ENCODE measurements around the gene PAM. TPM values are rescaled to one million over a fixed set of nuclear protein-coding genes. Genes with fewer than 3 reads are reported as not detected.

PAM gene
- total RNA-seq, 2 experiments from 2014 or later, result 31.2 to 37.6 TPM

GRCh38 chr5:102869230-102869629, 114.1 kb downstream of the PAM start:
- peaks cover 32% of the 10 kb centered on the region for H3K36me3 Mint-ChIP-seq (ENCODE audit: low read depth)
- H3K27ac Mint-ChIP-seq, result no peak overlapping the region
- intact Hi-C loops (cut with micrococcal nuclease), result loop anchor here (5.0 kb wide), 1 partner anchor 87 kb away; no protein-coding TSS in a partner anchor
- no peak overlapping the region for H3K4me3 Mint-ChIP-seq
- no peaks in the 10 kb centered on the region for H3K9me3 Mint-ChIP-seq
- H3K4me1 Mint-ChIP-seq (ENCODE audit: low read depth), result peaks cover 9% of the 10 kb centered on the region
- no peak for DNase-seq
- CTCF ChIA-PET, result no interaction called here
- H3K27me3 Mint-ChIP-seq (ENCODE audit: low read depth), result peaks cover 16% of the 10 kb centered on the region

- DNase-seq, result no peak
Measured at GRCh38 chr5:102873379-102873932, 118.4 kb downstream of the PAM start.

GRCh38 chr5:102874054-102874453, 118.9 kb downstream of the PAM start:
- Mint-ChIP-seq H3K4me3 (no peak overlapping the region), H3K4me1 (ENCODE audit: low read depth) (no peaks in the 10 kb centered on the region), H3K27ac (no peak overlapping the region), H3K36me3 (ENCODE audit: low read depth) (peaks cover 15% of the 10 kb centered on the region), H3K27me3 (ENCODE audit: low read depth) (no peaks in the 10 kb centered on the region), H3K9me3 (no peaks in the 10 kb centered on the region)
- intact Hi-C loops (cut with micrococcal nuclease), result no loop called here
- DNase-seq, result no peak
- CTCF ChIA-PET, result no interaction called here

More at GRCh38 chr5:102873379-102873932, 118.4 kb downstream of the PAM start:
- Mint-ChIP-seq H3K27ac (no peak overlapping the region), H3K36me3 (ENCODE audit: low read depth) (peaks cover 18% of the 10 kb centered on the region), H3K9me3 (no peaks in the 10 kb centered on the region), H3K4me1 (ENCODE audit: low read depth) (no peaks in the 10 kb centered on the region), H3K4me3 (no peak overlapping the region), H3K27me3 (ENCODE audit: low read depth) (no peaks in the 10 kb centered on the region)
- CTCF ChIA-PET, result interaction anchor here (1.2 kb wide), 1 partner anchor 93 kb away, joined by 3 read pairs; no protein-coding TSS in a partner anchor
- intact Hi-C loops (cut with micrococcal nuclease), result no loop called here

DNA sequence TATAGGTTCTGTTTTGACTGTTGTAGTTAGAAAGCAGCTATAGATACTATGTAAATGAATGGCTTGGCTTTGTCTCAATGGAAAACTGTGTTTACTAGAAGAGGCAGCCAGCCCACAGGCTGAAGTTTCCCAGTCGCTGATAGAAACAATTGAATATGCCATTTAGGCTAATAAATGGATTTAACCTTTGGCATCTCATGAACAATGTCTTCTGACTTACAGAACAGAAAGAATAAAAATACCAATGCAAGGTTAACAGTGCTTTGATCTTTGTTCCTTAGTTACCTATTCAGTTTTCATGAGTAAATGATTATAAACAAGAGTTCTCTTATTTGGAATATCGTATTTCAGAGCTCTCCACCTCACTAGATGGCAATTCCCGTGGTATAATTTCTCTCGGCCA, 120.6 kb downstream of the PAM start:
- Mint-ChIP-seq H3K27ac (no peak overlapping the region), H3K4me1 (ENCODE audit: low read depth) (no peaks in the 10 kb centered on the region), H3K4me3 (no peak overlapping the region), H3K36me3 (ENCODE audit: low read depth) (peaks cover 12% of the 10 kb centered on the region), H3K9me3 (no peaks in the 10 kb centered on the region), H3K27me3 (ENCODE audit: low read depth) (no peaks in the 10 kb centered on the region)
- DNase-seq, result no peak
- CTCF ChIA-PET, result no interaction called here
- intact Hi-C loops (cut with micrococcal nuclease), result no loop called here

- intact Hi-C loops (cut with micrococcal nuclease), result no loop called here
- Mint-ChIP-seq H3K4me3 (no peak overlapping the region), H3K27me3 (ENCODE audit: low read depth) (no peaks in the 10 kb centered on the region), H3K27ac (no peak overlapping the region), H3K36me3 (ENCODE audit: low read depth) (peaks cover 12% of the 10 kb centered on the region), H3K4me1 (ENCODE audit: low read depth) (no peaks in the 10 kb centered on the region), H3K9me3 (no peaks in the 10 kb centered on the region)
- CTCF ChIA-PET, result no interaction called here
- no peak for DNase-seq
Measured at GRCh38 chr5:102876610-102877009, 121.5 kb downstream of the PAM start.

- Mint-ChIP-seq H3K27ac (no peak overlapping the region), H3K4me3 (no peak overlapping the region), H3K9me3 (no peaks in the 10 kb centered on the region)
Measured at GRCh38 chr5:102879741-102880140, 124.6 kb downstream of the PAM start.

GRCh38 chr5:102886586-102886985, 131.5 kb downstream of the PAM start:
- H3K4me3 Mint-ChIP-seq, result no peak overlapping the region
- H3K36me3 Mint-ChIP-seq (ENCODE audit: low read depth), result peaks cover 14% of the 10 kb centered on the region
- intact Hi-C loops (cut with micrococcal nuclease), result no loop called here
- no peak for DNase-seq
- CTCF ChIA-PET, result no interaction called here
- no peaks in the 10 kb centered on the region for H3K4me1 Mint-ChIP-seq (ENCODE audit: low read depth)
- no peaks in the 10 kb centered on the region for H3K9me3 Mint-ChIP-seq
- no peak overlapping the region for H3K27ac Mint-ChIP-seq
- no peaks in the 10 kb centered on the region for H3K27me3 Mint-ChIP-seq (ENCODE audit: low read depth)

More at GRCh38 chr5:102879741-102880140, 124.6 kb downstream of the PAM start:
- DNase-seq, result no peak
- no peaks in the 10 kb centered on the region for H3K4me1 Mint-ChIP-seq (ENCODE audit: low read depth)
- CTCF ChIA-PET, result interaction anchor here (0.6 to 1.3 kb wide), 2 partner anchors 50 to 160 kb away, joined by 3 to 4 read pairs; no protein-coding TSS in a partner anchor
- intact Hi-C loops (cut with micrococcal nuclease), result no loop called here
- H3K27me3 Mint-ChIP-seq (ENCODE audit: low read depth), result no peaks in the 10 kb centered on the region
- H3K36me3 Mint-ChIP-seq (ENCODE audit: low read depth), result peaks cover 19% of the 10 kb centered on the region

DNA sequence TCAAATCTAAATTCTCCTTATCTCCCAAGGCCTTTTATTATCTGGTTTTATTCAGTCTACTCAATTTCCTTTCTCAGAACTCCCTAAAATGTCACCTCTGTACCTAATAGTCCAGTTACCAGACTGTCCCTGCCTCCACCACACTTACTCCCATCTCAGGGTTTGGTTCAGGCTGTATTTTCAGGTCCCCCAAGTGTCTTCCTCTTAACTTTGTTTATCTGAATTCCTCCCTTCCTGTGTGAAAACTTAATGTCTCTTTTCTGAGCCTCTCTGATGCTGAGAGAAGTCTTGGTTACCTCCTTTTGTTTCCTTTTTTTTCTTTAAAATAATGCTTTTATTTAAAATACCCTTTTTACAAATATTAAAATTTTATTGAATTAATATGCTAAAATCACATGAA, 133.4 kb downstream of the PAM start:
- no peak overlapping the region for H3K4me3 Mint-ChIP-seq
- no peak for DNase-seq
- H3K9me3 Mint-ChIP-seq, result no peaks in the 10 kb centered on the region
- no peak overlapping the region for H3K27ac Mint-ChIP-seq
- intact Hi-C loops (cut with micrococcal nuclease), result no loop called here
- no peaks in the 10 kb centered on the region for H3K27me3 Mint-ChIP-seq (ENCODE audit: low read depth)
- CTCF ChIA-PET, result no interaction called here
- peaks cover 4% of the 10 kb centered on the region for H3K36me3 Mint-ChIP-seq (ENCODE audit: low read depth)
- no peaks in the 10 kb centered on the region for H3K4me1 Mint-ChIP-seq (ENCODE audit: low read depth)

- Mint-ChIP-seq H3K36me3 (ENCODE audit: low read depth) (peaks cover 4% of the 10 kb centered on the region), H3K4me1 (ENCODE audit: low read depth) (no peaks in the 10 kb centered on the region), H3K9me3 (no peaks in the 10 kb centered on the region), H3K4me3 (no peak overlapping the region), H3K27ac (no peak overlapping the region), H3K27me3 (ENCODE audit: low read depth) (no peaks in the 10 kb centered on the region)
- intact Hi-C loops (cut with micrococcal nuclease), result no loop called here
- DNase-seq, result no peak
- CTCF ChIA-PET, result no interaction called here
Measured at GRCh38 chr5:102889033-102889432, 133.9 kb downstream of the PAM start.

DNA sequence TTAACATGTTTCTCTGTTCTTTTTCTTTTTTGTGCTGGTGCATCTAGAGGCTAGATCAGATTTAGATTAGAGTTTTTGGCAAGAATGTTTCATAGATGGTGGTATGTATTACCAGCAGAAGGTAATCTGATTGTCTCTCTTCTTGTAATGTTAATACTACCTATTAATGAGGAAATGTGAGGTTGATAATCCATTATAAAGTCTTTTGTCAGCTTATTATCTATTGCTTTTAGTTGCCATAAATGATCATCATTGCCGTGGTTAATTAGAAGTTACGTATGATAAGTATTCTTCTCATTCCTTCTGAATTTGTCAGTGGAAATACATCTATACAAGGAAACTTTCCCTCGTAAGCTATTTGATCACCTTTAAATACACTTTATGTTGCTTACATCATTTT, 135.0 kb downstream of the PAM start:
- no peak for DNase-seq
- intact Hi-C loops (cut with micrococcal nuclease), result no loop called here
- Mint-ChIP-seq H3K4me1 (ENCODE audit: low read depth) (no peaks in the 10 kb centered on the region), H3K27ac (no peak overlapping the region), H3K27me3 (ENCODE audit: low read depth) (no peaks in the 10 kb centered on the region), H3K4me3 (no peak overlapping the region), H3K36me3 (ENCODE audit: low read depth) (peaks cover 4% of the 10 kb centered on the region), H3K9me3 (no peaks in the 10 kb centered on the region)
- CTCF ChIA-PET, result no interaction called here

GRCh38 chr5:102891175-102891574, 136.1 kb downstream of the PAM start:
- Mint-ChIP-seq H3K27me3 (ENCODE audit: low read depth) (no peaks in the 10 kb centered on the region), H3K27ac (no peak overlapping the region), H3K4me3 (no peak overlapping the region), H3K9me3 (no peaks in the 10 kb centered on the region), H3K36me3 (ENCODE audit: low read depth) (peaks cover 6% of the 10 kb centered on the region), H3K4me1 (ENCODE audit: low read depth) (no peaks in the 10 kb centered on the region)
- no peak for DNase-seq
- CTCF ChIA-PET, result no interaction called here
- intact Hi-C loops (cut with micrococcal nuclease), result no loop called here

DNA sequence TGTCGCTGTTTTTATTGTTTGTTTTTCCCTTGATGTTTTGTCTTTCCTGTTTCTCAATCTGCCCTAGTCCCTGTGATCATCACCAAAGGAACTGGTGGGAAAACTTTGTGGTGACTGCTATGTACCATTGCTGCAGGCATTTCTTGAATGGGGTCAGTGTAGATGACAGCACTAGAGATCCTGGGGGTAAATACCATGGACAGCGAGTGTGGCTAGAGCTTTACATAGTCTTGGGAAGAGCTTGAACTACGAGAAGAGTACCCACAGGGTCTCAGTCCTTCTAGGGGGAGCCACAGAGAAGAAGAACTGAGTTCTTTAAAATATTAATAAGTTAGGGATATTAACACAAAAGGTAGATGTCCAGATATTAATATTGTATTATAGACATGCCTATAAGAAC, 138.8 kb downstream of the PAM start:
- Mint-ChIP-seq H3K9me3 (no peaks in the 10 kb centered on the region), H3K27ac (no peak overlapping the region), H3K36me3 (ENCODE audit: low read depth) (peaks cover 2% of the 10 kb centered on the region), H3K4me3 (no peak overlapping the region), H3K27me3 (ENCODE audit: low read depth) (no peaks in the 10 kb centered on the region), H3K4me1 (ENCODE audit: low read depth) (no peaks in the 10 kb centered on the region)
- no peak for DNase-seq
- CTCF ChIA-PET, result no interaction called here
- intact Hi-C loops (cut with micrococcal nuclease), result no loop called here

DNA sequence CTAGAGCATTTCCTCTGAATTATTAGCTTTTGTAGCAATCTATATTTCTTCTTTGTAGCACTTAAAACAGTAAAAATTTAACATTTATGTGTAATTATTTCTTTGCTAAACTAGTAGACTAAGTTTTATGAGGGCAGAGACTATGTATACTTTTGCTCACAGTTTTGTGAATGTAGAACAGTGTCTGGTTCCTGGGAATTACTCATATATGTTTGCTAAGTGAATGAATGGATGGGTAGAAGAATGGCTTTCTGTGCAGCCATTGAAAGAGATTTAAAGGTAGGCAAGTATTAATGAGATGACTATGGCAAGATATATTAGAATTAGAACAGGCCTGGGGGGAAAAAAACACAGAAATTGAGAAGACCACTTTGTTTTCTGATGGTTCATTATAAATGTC, 140.1 kb downstream of the PAM start:
- H3K4me3 Mint-ChIP-seq, result no peak overlapping the region
- intact Hi-C loops (cut with micrococcal nuclease), result no loop called here
- CTCF ChIA-PET, result no interaction called here
- H3K27me3 Mint-ChIP-seq (ENCODE audit: low read depth), result no peaks in the 10 kb centered on the region
- H3K9me3 Mint-ChIP-seq, result no peaks in the 10 kb centered on the region
- no peaks in the 10 kb centered on the region for H3K4me1 Mint-ChIP-seq (ENCODE audit: low read depth)
- no peak for DNase-seq
- H3K27ac Mint-ChIP-seq, result no peak overlapping the region
- peaks cover 2% of the 10 kb centered on the region for H3K36me3 Mint-ChIP-seq (ENCODE audit: low read depth)
